SK-N-SH treated with all-trans-retinoic acid at 6 μM for 48 hours (cell line): ENCODE data around the gene EOMES.

Experiments
- ATAC-seq: fragments of 200-7000 bp; cut with Tn5 transposase; 3 replicates; pipeline ENCODE4 v1.9.1; 2020; ENCODE audit warnings: mild to moderate bottlenecking, moderate library complexity
- ARNTL ChIP-seq: fragments of 450-650 bp; formaldehyde crosslinking; IDR thresholded peaks from 2 replicates; pipeline ENCODE4 v1.5.0; 2020; ENCODE audit warnings: low read depth, mild to moderate bottlenecking, moderate library complexity, borderline replicate concordance
- BACH2 ChIP-seq: fragments of 250-450 bp; sonication (Bioruptor Pico); IDR thresholded peaks from 2 replicates; pipeline ENCODE4 v1.9.0; 2021; ENCODE audit warnings: mild to moderate bottlenecking, borderline replicate concordance
- CSDC2 ChIP-seq: fragments of 250-450 bp; sonication (Bioruptor Pico); IDR thresholded peaks from 2 replicates; pipeline ENCODE4 v1.5.0; 2020; ENCODE audit warnings: mild to moderate bottlenecking, moderate library complexity
- ESRRG ChIP-seq: fragments of 250-450 bp; sonication (Bioruptor Pico); IDR thresholded peaks from 2 replicates; pipeline ENCODE4 v1.6.1; 2021; ENCODE audit warnings: mild to moderate bottlenecking
- GLIS3 ChIP-seq: fragments of 250-450 bp; sonication (Bioruptor Pico); IDR thresholded peaks from 2 replicates; pipeline ENCODE4 v1.5.0; 2020; ENCODE audit warnings: mild to moderate bottlenecking, moderate library complexity
- ISL1 ChIP-seq: fragments of 250-450 bp; sonication (Bioruptor Pico); IDR thresholded peaks from 2 replicates; pipeline ENCODE4 v2.1.2; 2022; ENCODE audit warnings: mild to moderate bottlenecking, moderate library complexity
- OSR1 ChIP-seq: fragments of 250-450 bp; sonication (Bioruptor Pico); IDR thresholded peaks from 2 replicates; pipeline ENCODE4 v1.8.0; 2022; ENCODE audit warnings: moderate library complexity, mild to moderate bottlenecking, inconsistent platforms
- PATZ1 ChIP-seq: fragments of 250-450 bp; sonication (Bioruptor Pico); IDR thresholded peaks from 2 replicates; pipeline ENCODE4 v1.8.0; 2020; ENCODE audit warnings: mild to moderate bottlenecking, moderate library complexity, borderline replicate concordance
- PPARA ChIP-seq: fragments of 250-450 bp; sonication (Bioruptor Pico); IDR thresholded peaks from 2 replicates; pipeline ENCODE4 v1.5.0; 2020; ENCODE audit warnings: mild to moderate bottlenecking, borderline replicate concordance
- SNAI2 ChIP-seq: fragments of 250-450 bp; sonication (Bioruptor Pico); IDR thresholded peaks from 2 replicates; pipeline ENCODE4 v1.5.0; 2020; ENCODE audit warnings: mild to moderate bottlenecking, moderate library complexity
- TCF4 ChIP-seq: fragments of 250-450 bp; sonication (Bioruptor Pico); IDR thresholded peaks from 2 replicates; pipeline ENCODE4 v1.8.0; 2021; ENCODE audit warnings: mild to moderate bottlenecking, moderate library complexity, borderline replicate concordance
- TSHZ2 ChIP-seq: fragments of 250-450 bp; sonication (Bioruptor Pico); IDR thresholded peaks from 2 replicates; pipeline ENCODE4 v1.5.0; 2020; ENCODE audit warnings: mild to moderate bottlenecking, moderate library complexity
- ZFP3 ChIP-seq: fragments of 250-450 bp; sonication (Bioruptor Pico); IDR thresholded peaks from 2 replicates; pipeline ENCODE4 v1.5.0; 2020; ENCODE audit warnings: mild to moderate bottlenecking, moderate library complexity
- ZFP30 ChIP-seq: fragments of 450-650 bp; formaldehyde crosslinking; IDR thresholded peaks from 2 replicates; pipeline ENCODE4 v1.5.0; 2022; ENCODE audit warnings: mild to moderate bottlenecking, moderate library complexity
- ZNF565 ChIP-seq: fragments of 450-650 bp; formaldehyde crosslinking; conservative IDR thresholded peaks from 2 replicates; pipeline ENCODE4 v1.5.0; 2020; ENCODE audit warnings: low read depth, mild to moderate bottlenecking, moderate library complexity
- ZNF70 ChIP-seq: fragments of 450-650 bp; formaldehyde crosslinking; IDR thresholded peaks from 2 replicates; pipeline ENCODE4 v1.5.0; 2020; ENCODE audit warnings: mild to moderate bottlenecking, moderate library complexity
- ZNF8 ChIP-seq: fragments of 450-650 bp; formaldehyde crosslinking; IDR thresholded peaks from 2 replicates; pipeline ENCODE4 v1.5.0; 2020; ENCODE audit warnings: mild to moderate bottlenecking, moderate library complexity
- TF ChIP-seq, protein P1 (sequence below): fragments of 250-450 bp; sonication (Bioruptor Pico); IDR thresholded peaks from 2 replicates; pipeline ENCODE4 v1.5.1; 2021; ENCODE audit warnings: mild to moderate bottlenecking, moderate library complexity
- TF ChIP-seq, protein P2 (sequence below): fragments of 250-450 bp; sonication (Bioruptor Pico); IDR thresholded peaks from 2 replicates; pipeline ENCODE4 v1.5.1; 2020; ENCODE audit warnings: low read depth, mild to moderate bottlenecking, moderate library complexity
- TF ChIP-seq, protein P3 (sequence below): fragments of 250-450 bp; sonication (Bioruptor Pico); IDR thresholded peaks from 2 replicates; pipeline ENCODE4 v1.8.0; 2021; ENCODE audit warnings: low read depth, mild to moderate bottlenecking, moderate library complexity, borderline replicate concordance

EOMES gene

GRCh38 chr3:27678234-27678633, 43.9 kb downstream of the EOMES start:
- no peak for TF ChIP-seq CSDC2 (CRISPR knock-in tag)
- TF ChIP-seq, protein P1, sequence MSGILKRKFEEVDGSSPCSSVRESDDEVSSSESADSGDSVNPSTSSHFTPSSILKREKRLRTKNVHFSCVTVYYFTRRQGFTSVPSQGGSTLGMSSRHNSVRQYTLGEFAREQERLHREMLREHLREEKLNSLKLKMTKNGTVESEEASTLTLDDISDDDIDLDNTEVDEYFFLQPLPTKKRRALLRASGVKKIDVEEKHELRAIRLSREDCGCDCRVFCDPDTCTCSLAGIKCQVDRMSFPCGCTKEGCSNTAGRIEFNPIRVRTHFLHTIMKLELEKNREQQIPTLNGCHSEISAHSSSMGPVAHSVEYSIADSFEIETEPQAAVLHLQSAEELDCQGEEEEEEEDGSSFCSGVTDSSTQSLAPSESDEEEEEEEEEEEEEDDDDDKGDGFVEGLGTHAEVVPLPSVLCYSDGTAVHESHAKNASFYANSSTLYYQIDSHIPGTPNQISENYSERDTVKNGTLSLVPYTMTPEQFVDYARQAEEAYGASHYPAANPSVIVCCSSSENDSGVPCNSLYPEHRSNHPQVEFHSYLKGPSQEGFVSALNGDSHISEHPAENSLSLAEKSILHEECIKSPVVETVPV: no peak
- no peak for TF ChIP-seq GLIS3 (CRISPR knock-in tag)
- TF ChIP-seq ARNTL (CRISPR knock-in tag): no peak
- no peak for TF ChIP-seq TCF4 (CRISPR knock-in tag)
- TF ChIP-seq, protein P2, sequence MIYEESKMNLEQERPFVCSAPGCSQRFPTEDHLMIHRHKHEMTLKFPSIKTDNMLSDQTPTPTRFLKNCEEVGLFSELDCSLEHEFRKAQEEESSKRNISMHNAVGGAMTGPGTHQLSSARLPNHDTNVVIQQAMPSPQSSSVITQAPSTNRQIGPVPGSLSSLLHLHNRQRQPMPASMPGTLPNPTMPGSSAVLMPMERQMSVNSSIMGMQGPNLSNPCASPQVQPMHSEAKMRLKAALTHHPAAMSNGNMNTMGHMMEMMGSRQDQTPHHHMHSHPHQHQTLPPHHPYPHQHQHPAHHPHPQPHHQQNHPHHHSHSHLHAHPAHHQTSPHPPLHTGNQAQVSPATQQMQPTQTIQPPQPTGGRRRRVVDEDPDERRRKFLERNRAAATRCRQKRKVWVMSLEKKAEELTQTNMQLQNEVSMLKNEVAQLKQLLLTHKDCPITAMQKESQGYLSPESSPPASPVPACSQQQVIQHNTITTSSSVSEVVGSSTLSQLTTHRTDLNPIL (CRISPR knock-in tag): no peak
- TF ChIP-seq ZNF565 (CRISPR knock-in tag): no peak
- TF ChIP-seq ISL1 (CRISPR knock-in tag): no peak
- TF ChIP-seq ZNF8 (CRISPR knock-in tag): no peak
- no peak for TF ChIP-seq ZFP30
- TF ChIP-seq ESRRG (CRISPR knock-in tag): no peak
- TF ChIP-seq PPARA: no peak
- TF ChIP-seq TSHZ2 (CRISPR knock-in tag): no peak
- no peak for TF ChIP-seq OSR1 (CRISPR knock-in tag)
- TF ChIP-seq, protein P3, sequence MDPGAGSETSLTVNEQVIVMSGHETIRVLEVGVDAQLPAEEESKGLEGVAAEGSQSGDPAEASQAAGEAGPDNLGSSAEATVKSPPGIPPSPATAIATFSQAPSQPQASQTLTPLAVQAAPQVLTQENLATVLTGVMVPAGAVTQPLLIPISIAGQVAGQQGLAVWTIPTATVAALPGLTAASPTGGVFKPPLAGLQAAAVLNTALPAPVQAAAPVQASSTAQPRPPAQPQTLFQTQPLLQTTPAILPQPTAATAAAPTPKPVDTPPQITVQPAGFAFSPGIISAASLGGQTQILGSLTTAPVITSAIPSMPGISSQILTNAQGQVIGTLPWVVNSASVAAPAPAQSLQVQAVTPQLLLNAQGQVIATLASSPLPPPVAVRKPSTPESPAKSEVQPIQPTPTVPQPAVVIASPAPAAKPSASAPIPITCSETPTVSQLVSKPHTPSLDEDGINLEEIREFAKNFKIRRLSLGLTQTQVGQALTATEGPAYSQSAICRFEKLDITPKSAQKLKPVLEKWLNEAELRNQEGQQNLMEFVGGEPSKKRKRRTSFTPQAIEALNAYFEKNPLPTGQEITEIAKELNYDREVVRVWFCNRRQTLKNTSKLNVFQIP (CRISPR knock-in tag): no peak
- no peak for TF ChIP-seq ZNF70
- no peak for TF ChIP-seq SNAI2 (CRISPR knock-in tag)
- no peak for ATAC-seq

GRCh38 chr3:27677565-27677964, 44.6 kb downstream of the EOMES start:
- no peak for TF ChIP-seq ESRRG (CRISPR knock-in tag)
- no peak for TF ChIP-seq ARNTL (CRISPR knock-in tag)
- no peak for TF ChIP-seq ZFP3 (CRISPR knock-in tag)
- TF ChIP-seq BACH2 (CRISPR knock-in tag): no peak
- TF ChIP-seq PATZ1 (CRISPR knock-in tag): no peak
- TF ChIP-seq TCF4 (CRISPR knock-in tag): no peak
- TF ChIP-seq OSR1 (CRISPR knock-in tag): no peak
- no peak for TF ChIP-seq SNAI2 (CRISPR knock-in tag)
- TF ChIP-seq ZNF8 (CRISPR knock-in tag): no peak
- TF ChIP-seq, protein P1: no peak
- no peak for TF ChIP-seq PPARA
- TF ChIP-seq, protein P2 (CRISPR knock-in tag): no peak
- TF ChIP-seq, all 23 proteins: peak for 0

More at GRCh38 chr3:27677565-27677964, 44.6 kb downstream of the EOMES start:
- ATAC-seq: no peak; the same call in 1 of the 3 replicates
